ENCODE measurements around the gene FAM117B.
"Not testable (repeated sequence)": the region's sequence is repeated elsewhere in the genome, so short reads cannot be mapped to it uniquely, and the experiment has no call there.

The FAM117B gene

DNA sequence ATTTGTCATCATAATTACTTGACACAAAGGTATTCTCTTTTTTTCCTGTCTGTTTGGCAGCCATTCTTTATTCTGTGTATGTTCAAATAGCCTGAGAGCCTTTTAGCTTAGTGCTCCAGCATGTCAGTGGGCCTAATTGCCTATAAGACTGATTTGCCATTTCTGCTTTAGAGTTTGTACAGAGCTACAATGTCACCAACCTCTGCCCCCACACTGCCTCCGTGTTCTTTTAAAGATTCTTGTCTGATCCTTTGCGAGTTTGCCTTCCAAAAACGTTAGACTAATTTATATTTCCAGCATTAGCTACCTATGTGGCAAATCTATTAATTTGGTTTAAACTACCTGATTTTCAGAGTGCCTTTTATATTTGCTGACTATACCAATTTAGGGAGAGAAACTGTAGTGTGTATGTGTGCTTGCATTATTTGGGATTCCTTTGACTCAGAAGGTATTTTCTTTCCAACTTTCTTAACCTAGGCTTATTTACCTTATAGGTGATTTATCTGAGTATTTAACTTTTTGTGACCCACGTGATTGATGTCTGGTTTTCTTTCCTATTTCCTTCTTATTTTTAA, 70.8 kb downstream of the FAM117B start:
- no peak for DNase-seq

- DNase-seq: not testable (repeated sequence)
Observed at GRCh38 chr2:202714971-202715935, 80.5 kb downstream of the FAM117B start.

DNA sequence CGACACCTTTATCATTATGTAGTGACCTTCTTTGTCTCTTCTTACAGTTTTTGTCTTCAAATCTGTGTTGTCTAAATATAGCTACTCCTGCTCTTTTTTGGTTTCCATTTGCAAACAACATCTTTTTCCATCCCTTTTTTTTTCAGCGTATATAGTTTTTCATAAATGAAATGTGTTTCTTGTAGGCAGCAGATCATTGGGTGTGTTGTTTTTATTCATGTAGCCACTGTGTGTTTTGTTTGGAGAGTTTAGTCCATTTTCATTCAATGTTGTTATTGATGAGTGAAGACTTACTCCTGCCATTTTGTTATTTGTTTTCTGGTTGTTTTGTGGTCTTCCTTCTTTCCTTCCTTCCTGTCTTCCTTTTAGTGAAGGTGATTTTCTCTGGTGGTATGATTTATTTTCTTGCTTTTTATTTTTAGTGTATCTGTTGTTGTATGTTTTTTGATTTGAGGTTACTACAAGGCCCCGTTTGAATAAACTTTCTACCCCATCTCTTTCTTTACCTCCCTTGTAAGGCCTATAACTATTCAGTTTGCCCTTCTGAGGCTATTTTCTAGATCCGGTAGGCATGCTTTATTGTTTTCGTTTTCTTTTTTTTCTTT, 81.4 kb downstream of the FAM117B start:
- no peak for DNase-seq

DNA sequence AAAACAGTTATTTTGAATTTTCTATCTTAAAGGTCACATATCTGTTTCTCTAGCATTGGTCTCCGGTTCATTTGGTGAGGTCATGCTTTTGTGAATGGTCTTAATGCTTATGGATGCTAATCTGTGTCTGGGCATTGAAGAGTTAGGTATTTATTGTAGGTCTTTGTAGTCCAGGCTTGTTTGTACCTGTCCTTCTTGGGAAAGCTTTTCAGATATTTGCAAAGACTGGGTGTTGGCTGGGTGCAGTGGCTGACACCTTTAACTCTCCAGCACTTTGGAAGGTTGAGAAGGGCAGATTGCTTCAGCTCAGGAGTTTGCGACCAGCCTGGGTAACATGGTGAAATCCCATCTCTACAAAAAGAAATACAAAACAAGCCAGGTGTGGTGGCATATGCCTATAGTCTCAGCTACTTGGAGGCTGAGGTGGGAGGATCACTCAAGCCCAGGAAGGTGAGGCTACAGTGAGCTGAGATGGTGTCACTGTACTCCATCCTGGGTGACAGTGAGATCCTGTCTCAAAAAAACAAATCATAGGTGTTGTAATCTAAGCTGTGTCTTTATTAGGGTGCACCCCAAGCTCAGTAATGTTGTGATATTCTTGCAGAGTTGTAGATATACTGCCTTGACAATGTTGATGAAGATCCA, 82.3 kb downstream of the FAM117B start:
- DNase-seq: no peak

DNA sequence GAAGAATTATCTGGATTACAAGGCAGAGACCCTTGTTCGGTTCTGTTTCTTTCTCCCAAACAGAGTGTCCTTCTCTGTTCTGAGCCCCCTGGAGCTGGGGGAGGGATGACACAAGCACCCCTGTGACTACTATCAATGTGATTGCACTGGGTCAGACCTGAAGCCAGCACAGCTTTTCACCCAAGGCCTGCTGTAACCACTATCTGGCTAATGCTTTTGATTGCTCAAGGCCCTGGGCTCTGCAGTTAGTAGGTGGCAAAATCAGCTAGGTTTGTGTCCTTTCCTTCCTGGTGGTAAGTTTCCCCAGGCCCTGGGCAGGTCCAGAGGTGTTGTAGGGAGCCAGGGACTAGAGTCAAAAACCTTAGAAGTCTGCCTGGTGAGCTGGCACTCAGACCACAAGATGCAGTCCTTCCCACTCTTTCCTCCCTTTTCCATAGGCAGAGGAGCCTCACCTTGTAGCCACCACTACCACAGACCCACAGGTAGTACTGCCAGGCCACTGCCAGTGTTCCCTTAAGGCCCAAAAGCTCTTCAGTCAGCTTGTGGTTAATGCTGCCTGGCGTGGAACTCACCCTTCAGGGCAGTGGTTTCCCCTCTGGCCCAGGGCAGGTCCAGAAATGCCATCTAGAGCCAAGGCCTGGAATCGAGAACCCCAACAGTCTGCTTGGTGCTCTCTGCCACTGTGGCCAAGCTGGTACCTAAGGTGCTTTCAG, 83.0 kb downstream of the FAM117B start:
- no peak for DNase-seq

DNA sequence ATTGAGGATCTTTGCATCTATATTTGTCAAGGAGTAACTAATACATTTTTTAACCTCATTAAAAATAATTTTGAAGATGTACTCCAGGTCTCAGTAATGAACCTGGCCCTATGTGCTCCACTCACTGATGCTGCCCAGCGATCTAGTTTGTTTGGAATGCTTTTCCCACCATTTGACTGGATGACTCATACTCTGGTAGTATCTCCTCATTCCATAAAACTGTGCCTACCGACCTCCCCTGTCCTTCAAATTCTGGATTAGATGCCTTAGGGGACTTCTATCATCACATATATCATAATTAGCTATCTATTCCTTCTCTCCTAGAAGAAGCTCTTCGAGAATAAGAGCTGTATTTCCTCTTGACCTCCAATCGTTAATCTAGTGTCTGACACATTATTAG, 83.8 kb downstream of the FAM117B start:
- no peak for DNase-seq

- DNase-seq: no peak
Observed at GRCh38 chr2:202720226-202720625, 85.5 kb downstream of the FAM117B start.

DNA sequence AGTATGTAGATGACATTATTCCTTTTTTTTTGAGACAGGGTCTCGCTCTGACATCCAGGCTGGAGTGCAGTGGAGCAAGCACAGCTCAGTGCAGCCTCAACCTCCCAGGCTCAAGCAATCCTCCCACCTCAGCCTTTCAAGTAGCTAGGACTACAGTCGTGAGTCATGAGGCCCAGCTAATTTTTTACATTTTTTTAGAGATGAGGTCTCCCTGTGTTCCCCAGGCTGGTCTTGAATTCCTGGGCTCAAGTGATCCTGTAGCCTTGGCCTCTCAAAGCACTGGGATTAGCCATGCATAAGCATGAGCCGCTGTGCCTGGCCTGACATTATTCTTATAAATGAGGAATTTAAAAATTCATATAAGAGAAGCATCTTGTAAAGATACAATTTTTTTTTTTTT, 86.9 kb downstream of the FAM117B start:
- no peak for DNase-seq

DNA sequence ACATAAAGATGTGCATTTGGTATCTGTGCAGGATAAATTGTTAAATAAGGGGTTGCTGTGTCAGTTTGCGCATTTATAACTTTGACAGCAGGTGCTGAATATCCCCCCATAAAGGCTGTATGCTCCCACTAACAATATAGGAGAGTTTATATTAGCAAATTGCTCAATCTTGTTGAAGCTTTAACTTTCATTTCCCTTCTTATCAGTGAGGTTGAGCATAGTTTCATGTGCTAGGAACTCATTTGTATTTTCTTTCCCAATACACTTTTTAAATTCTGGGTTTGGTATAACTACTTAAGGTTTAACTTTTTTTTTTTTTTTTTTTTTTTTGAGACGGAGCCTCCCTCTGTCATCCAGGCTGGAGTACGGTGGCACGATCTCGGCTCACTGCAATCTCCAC, 89.0 kb downstream of the FAM117B start:
- DNase-seq: no peak

- no peak for DNase-seq
Observed at GRCh38 chr2:202726070-202726469, 91.3 kb downstream of the FAM117B start.

DNA sequence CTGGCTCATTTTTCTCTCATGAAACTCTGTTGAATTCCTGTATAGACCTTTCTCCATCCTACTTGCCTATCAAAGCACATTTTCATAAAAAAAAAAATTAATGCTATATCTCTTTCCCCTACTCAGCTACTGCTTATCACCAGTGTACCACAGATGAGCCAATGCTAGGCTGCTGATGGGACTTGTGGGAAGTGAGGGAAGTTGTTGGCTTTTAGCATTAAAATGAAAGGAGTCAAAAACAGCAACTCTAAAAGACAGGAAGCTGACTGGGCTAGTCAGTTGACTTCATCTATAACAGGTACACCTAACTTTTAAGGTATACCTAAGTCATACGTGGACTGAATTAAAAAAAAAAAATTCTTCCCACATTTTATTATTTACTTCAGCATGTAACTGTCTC, 102.1 kb downstream of the FAM117B start:
- DNase-seq: no peak

GRCh38 chr2:202743613-202744012, 108.8 kb downstream of the FAM117B start:
- DNase-seq: no peak

DNA sequence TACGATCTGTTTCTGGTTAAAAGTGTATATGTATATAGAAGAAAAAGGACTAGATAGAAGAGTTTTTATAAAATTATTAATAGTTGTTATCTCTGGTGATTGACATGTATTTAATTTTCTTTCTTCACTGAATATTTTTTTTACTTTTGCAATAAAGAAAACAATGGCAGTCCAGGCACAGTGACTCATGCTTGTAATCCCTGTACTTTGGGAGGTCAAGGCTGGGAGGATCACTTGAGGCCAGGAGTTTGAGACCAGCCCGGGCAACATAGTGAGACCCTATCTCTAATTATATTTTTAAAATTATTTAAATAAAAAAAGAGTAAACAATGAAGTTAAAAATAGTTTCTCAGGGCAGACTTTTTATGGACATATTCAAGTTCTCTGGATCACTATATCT, 114.7 kb downstream of the FAM117B start:
- DNase-seq: no peak

DNA sequence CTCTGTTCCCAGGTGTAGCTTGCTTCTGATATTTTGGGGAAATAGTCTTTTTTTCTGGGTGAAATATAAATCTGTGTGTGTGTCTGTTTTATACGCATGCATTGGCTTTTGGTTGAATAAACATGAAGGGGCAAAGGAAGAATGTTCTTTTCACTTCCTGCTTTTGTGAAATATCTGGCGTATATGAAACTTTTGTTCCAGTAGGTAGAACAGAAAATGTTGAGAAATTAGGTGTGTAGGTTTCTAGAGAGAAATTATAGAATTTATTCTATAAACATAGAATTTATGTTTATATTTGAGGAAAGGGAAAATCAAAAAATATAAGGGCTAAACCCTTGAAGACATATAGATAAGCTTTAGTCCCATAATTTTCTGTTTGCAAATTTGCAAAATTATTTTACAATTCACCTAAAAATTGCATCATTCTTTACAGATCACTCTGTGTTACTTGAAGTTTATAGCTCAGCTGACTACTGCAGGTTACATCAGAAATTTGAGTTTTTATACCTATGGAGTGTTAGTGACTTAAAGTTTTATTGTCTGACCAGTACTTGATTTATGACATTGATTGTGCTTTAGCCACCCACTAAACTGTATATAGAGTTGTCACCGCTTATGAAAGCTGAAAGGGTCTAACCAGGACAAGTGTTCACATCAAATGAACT, 116.1 kb downstream of the FAM117B start:
- no peak for DNase-seq

DNA sequence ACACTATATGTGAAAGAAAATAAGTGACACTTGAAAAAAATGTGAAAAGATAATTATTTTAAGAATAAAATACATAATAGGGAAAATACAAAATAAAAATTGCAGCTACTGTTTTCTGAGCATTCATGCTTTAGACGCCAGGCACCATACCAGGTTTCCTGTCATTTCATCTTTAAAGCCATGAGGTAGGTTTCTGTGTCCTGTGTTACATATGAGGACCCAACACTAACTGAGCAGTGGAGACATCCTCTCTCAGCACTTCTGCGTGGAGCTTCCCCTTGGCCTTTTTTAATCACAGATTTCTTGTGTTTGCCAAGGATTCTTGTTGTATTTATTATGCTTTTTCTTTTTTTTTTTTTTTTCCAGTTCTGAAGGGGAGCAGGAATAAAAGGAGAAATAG, 117.3 kb downstream of the FAM117B start:
- no peak for DNase-seq

- no peak for DNase-seq
Observed at GRCh38 chr2:202754936-202755335, 120.2 kb downstream of the FAM117B start.

GRCh38 chr2:202756598-202756997, 121.8 kb downstream of the FAM117B start:
- DNase-seq: no peak

GRCh38 chr2:202757339-202757738, 122.6 kb downstream of the FAM117B start:
- no peak for DNase-seq

DNA sequence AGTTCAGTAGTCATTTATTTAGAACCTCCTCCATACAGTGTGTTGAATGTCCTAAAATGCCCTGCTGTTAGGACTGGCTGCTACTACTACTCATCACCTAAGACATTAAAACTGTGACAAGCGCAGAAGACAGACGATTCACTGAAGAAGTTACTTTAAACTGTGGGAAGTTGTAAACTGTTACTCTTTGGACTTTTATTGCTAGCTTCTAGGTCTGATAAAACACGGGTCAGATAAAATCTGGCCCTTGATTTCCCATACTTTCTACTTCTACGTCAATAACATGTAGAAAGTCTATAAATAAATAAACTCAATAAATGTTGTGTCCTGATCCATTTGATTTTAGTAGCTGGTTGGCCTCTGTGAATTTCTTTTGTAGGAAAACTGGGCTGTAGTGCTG, 123.4 kb downstream of the FAM117B start:
- no peak for DNase-seq

- no peak for DNase-seq
Observed at GRCh38 chr2:202758604-202759003, 123.8 kb downstream of the FAM117B start.

DNA sequence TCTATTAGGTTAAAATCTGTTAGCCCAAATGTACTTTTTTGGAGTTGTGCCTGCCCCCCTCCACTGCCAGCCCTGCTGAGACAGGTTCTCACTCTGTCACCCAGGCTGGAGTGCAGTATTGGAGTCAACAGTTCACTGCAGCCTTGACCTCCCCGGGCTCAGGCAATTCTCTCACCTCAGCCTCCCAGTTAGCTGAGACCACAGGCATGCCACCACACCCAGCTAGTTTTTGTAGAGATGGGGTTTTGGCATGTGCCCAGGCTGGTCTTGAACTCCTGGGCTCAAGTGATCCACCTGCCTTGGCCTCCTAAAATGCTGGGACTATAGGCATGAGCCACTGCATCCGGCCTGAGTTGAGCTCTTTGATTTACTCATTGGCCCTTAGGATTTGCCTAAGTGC, 126.1 kb downstream of the FAM117B start:
- DNase-seq: no peak

DNA sequence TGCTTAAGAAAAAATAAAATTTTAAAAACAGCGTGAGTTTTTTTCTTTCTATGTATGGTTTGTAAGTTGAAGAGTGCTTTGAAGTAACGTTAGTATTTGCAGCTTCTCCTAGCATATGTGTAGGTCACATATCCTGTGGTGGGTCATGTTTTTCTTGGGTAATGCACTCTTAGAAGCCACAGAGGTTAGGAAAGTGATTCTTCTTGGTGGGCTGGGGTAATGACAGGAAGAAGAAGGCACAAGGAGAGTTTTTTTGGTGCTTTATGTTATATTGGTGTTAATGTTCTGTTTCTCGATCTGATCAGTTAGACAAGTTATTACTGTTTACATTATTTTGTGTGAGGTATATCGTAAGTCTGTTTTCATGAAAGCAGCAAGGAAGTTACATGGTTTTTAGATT, 127.8 kb downstream of the FAM117B start:
- no peak for DNase-seq

Data from AML-193 (cell line).